NCI-H187 treated with DMSO at 0.1 percent for 48 hours (cell line): ENCODE measurements around the gene MYH9.

ENCODE experiments used
- DNase-seq: peaks from one replicate; lab custom pipeline; 2025; lab: John Stamatoyannopoulos, UW

Gene MYH9

DNA sequence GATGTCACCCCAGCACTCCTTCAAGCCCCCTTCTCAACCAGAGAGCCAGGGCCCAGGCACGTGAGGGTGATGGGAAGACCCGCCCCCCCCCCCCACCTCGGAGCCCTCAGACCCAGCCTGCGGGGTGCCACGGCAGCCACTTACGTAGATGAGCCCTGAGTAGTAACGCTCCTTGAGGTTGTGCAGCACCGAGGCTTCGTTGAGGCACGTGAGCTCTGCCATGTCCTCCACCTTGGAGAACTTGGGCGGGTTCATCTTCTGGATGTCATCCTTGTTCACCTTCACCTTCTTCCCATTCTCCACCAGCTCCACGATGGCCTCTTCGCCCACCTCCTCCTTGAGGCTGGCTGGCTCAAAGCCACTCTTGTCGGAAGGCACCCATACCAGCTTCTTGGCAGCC, 39.0 kb downstream of the MYH9 start:
- DNase-seq = no peak

GRCh38 chr22:36347094-36347493, 40.7 kb downstream of the MYH9 start:
- DNase-seq = no peak

DNA sequence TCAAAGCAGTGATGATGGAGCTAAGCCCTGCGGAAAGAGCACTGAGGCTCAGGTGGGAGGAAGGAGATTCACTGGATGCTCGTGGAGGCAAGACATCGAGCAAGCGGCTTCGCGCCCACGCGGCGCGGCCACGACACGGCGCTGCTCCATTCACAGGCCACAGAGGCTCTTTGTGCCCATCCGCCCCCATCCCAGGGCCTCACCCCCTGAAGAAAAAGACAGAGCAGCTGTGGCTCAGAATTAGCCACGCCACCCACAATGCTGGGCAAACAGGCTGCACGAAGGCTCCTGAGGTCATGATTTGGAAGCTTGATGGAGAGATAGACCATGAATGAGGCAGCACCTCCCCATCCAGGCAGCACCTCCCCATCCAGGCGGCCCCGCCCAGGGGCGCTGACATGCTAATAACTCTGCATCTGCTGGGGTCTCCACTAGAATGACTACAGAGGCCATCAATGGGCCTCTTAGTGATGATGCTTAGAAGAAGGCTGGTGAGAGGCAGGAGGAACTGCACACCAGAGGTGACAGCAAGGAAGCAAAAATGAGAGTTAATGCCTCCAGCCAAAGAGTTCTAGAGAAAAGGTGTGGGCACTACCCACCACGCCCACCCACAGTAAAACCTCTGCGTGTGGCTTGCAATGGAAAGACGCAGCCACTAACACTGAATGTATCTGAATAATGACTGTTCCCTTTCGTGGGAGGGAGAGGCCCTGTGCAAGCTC, 43.5 kb downstream of the MYH9 start:
- no peak for DNase-seq

GRCh38 chr22:36343720-36344105, 44.1 kb downstream of the MYH9 start:
- no peak for DNase-seq

- DNase-seq = no peak
Measured at GRCh38 chr22:36343070-36343719, 44.6 kb downstream of the MYH9 start.

GRCh38 chr22:36341640-36342041, 46.1 kb downstream of the MYH9 start:
- DNase-seq = no peak

DNA sequence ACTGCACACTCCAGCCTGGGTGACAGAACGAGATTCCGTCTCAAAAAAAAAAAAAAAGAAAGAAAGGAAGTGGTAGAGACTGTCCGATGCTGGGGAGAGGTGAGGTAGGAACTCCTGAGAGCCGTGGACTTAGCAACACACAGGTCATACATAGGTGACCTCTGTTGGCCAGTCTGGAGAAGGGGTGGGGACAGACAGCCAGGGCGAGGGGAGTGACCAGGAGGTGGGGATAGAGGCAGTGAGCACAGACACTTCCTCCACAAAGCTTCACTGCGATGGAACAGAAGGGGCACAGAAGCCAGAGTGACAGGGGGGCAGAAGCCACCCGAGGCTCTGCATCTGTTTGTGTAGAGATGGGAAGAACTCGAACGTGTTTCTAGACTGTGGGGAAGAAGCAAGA, 47.1 kb downstream of the MYH9 start:
- DNase-seq = no peak

- no peak for DNase-seq
Measured at GRCh38 chr22:36339171-36340065, 48.3 kb downstream of the MYH9 start.

DNA sequence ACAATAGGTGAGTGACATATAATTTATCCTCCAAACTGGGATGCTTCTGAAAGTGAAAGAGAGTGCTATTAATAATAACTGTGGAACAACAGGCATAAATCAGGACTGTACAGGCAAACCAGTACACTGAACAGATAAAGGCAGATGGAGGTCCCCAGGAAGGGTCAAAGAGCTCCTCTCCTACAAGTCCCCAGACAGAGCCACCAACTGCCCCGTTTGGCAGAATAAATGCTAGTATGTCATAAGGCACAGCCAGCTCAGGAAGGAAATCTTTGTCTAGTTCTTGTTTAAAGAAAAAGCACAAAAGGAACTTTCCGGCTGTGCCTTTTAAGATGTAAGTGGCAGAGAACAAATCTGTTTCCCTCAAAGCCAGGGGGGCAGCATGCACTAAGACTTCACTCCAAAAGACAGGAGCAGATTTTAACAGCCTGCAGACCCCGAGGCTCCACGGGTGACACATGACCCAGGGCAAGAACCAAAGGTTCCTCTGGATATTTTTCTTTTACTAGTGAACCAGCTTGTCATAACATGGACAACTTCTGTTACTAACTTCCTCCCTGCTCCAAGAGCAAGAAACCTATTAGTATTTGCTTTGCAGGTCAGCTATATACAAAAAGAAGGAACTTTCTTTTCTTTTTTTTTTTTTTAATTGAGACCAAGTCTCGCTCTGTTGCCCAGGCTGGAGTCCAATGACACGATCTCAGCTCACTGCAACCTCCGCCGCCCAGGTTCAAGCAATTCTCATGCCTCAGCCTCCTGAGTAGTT, 50.2 kb downstream of the MYH9 start:
- no peak for DNase-seq

DNA sequence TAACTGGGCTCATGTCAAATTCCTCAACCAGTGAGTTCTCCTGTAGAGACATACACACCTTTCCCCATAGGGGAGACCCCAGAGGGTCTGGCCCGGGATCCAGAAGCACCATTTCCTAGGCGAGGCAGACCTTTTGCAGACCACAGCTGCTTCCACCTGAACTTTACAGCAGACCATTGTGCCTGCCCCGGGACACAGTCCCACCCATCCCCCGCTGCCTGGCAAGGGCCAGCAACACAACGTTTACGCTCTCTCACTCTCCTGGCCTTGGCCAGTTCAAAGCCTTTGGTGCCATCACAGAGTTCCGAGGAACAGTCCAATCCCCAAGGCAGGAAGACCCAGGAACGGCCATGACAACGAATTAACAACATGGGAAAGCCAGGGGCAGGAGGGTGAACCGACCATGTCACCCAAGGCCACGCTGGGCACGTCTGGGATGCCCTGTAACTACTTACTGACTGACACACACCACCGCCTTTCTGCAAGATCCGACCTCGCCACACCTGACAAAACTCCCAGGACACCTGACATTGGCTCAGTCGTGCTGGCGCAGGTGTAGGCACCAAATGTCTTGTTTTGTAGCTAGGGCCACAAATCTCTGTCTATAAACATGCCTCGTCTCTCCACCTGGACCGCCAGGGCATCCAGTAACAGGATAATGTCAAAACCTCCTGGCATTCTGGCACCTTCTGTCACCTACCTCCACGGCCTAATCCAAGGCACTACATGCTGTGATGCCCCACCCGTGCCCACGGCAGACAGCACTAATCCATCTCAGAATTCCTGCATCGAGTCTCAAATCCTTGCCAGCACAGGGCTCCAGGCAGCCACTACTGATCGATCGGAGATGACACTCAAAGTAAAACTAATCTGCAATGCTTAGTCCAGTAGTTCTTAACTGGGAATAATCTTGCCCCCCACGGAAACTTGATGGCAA, 51.3 kb downstream of the MYH9 start:
- DNase-seq = no peak

DNA sequence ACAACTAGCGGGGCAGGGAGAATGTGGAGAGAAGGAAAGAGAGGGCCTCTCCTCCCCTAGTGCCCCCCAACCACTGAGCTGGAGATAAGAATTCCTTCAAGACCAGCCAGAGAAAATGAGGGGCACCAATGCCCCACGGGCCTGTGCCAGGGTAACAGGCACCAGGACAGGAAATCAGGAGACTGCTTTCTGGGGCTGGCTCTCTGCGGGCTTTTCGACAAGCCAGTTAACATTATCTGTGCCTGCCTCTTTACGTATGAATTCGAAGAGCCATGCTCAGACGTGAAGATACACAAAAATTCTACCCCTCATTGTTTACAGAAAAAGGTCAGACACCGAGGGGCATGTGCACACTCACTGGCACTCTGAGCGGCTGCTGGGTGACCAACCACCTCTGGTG, 52.1 kb downstream of the MYH9 start:
- no peak for DNase-seq

DNA sequence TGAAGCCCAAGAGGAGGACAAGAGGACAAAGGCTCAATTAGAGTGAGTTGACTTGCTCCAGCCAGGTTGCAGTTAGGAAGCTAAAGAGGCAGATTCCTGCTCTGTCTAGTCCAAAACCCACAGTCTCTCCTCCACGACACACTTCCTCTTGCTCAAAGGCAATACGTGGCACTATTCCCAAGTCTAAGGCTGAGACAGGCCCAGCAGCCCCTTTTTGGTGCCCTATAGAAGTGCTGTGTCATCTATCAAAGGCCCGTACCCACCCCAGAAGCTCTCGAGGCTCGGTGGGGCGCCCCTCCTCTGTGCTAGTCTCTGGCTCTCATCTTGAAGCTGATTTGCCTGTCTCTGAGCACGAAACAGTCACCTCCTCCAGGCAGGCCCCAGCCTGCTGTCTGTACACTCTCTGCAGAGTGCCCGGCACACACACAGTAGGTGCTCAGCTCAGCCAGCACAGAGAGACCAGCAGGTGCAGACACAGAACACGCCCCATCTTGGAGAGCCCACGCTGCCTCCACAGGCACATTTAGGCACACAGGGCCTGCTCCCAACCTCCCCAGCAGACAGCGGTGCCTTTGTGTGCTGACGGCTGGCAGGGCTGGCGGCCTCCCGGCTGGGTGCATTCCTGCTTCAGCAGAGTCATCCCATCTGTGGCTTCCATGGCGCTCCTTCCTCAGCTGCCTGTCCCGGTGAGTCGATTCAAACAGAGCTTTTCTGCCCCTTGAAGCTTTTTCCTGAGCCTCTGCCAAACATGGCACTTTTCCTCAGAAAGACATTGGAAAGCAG, 52.8 kb downstream of the MYH9 start:
- no peak for DNase-seq

DNA sequence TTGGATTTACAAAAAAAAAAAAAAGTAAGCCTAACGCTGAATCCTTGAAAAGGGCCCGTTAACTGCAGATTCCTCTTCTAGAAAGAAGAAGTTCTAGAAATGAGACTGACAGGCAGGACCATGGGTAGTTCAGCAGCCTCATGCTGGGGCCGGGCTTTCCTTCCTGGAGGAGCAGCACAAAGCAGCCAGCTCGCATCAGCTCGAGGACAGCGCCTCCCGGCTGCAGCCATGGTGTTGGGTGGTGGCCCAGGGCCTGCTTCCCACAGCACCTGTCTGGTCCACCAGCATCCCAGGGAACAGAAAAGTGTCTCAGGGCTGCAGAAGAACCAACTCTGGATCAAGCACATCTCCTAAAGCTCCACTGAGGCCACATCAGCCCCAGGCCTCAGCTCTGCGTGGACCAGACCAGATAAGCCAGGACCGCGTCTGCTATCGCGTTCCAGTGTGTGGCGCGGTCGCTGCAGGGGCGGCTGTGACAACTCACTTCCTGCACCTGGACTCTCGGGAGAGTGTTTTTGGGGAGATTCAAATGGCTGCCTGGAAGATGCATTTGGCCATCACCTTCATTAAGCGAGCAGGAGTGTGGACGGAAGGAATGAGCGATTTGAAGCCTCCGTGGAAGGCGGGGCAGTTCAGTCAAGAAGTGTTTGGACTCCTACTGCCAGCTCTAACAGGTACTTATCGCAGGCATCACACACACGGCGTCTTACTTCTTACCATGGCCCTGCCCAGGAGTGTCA, 53.5 kb downstream of the MYH9 start:
- no peak for DNase-seq

GRCh38 chr22:36333644-36334043, 54.1 kb downstream of the MYH9 start:
- no peak for DNase-seq

DNA sequence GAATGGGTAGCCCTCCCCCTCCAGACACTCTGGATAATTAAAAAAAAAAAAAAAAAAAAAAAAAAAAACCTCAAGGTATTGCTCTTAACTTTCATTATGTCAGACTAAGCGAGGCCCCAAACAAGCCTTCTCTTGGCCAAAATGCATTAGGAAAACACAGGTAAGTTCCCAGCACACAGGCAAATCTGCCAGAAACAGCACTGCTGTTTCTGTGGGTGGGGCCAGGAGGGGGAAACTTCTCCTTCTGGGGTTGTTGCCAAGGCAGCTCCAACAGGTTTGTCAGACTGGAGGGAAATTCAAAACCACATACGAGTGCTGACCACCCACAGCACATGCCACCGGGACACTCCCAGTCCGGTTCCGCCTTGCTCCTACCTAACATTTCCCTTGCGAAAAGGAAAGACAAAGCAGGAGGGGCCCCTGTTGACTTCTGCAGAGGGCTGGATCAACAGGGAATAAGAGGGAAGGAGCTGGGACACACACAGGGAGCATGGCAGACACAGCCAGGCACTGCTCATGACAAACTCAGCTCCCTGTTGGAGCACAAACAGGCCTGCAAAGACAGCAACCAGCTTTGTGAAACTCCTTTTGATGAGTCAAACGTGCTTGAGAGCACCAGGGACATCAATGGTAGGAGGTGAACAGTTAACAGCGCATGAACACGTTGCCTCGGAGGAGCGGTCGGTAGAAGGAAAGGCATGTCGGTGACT, 55.0 kb downstream of the MYH9 start:
- no peak for DNase-seq

- DNase-seq = no peak
Measured at GRCh38 chr22:36331912-36332622, 55.7 kb downstream of the MYH9 start.

DNA sequence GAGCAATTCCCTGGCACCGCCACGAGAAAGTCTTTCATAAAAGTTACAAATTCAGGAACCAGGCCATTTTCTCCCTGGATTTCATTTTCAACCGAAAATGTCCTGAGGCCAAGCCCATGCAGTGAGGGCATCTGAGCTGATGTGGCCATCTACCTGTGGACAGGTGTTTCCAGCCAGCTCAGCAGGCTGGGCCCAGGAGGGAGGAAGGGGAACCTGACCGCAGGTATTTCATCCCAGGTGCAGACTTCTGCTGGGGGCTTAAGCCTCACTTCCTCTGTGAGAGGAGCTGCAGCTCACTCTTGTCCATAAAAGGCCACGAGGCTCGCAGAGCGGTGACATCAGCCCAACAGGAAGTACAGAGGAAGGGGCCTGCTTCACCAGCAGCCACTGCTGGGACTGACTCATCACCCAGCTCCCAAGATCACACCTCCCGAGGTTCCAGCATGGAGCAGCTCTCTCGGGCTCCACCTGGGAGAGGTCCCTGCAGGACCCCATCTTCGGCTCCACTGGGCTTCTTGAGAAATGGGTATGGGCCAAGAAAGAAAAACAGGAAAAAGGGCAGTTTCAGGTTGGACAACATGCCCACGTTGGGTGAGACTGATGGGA, 56.4 kb downstream of the MYH9 start:
- DNase-seq = no peak
